AG09309 (cell line): ENCODE data around the gene CACNA1B.

Experiments used
- DNase-seq: peaks from one replicate; pipeline ENCODE4 v3.0.0-alpha.2; 2010; ENCODE audit warnings: low read depth
- H3K4me3 ChIP-seq: 2 replicates; pipeline ENCODE4 v1.5.1; 2011; ENCODE audit warnings: mild to moderate bottlenecking, low read depth, low read length, moderate library complexity; ENCODE audit not compliant: control insufficient read depth
- TF ChIP-seq, protein P1 (sequence below): IDR thresholded peaks from 2 replicates; pipeline ENCODE4 v1.5.1; 2011; ENCODE audit warnings: mild to moderate bottlenecking, low read depth, low read length, inconsistent platforms; ENCODE audit not compliant: insufficient read depth, control insufficient read depth; ENCODE audit errors: missing control alignments

Gene CACNA1B

GRCh38 chr9:138009016-138009802, 131.6 kb downstream of the CACNA1B start:
- no peak for DNase-seq
- TF ChIP-seq, protein P1, sequence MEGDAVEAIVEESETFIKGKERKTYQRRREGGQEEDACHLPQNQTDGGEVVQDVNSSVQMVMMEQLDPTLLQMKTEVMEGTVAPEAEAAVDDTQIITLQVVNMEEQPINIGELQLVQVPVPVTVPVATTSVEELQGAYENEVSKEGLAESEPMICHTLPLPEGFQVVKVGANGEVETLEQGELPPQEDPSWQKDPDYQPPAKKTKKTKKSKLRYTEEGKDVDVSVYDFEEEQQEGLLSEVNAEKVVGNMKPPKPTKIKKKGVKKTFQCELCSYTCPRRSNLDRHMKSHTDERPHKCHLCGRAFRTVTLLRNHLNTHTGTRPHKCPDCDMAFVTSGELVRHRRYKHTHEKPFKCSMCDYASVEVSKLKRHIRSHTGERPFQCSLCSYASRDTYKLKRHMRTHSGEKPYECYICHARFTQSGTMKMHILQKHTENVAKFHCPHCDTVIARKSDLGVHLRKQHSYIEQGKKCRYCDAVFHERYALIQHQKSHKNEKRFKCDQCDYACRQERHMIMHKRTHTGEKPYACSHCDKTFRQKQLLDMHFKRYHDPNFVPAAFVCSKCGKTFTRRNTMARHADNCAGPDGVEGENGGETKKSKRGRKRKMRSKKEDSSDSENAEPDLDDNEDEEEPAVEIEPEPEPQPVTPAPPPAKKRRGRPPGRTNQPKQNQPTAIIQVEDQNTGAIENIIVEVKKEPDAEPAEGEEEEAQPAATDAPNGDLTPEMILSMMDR: no peak
- no peak overlapping the region for H3K4me3 ChIP-seq

GRCh38 chr9:138009803-138010690, 132.5 kb downstream of the CACNA1B start:
- DNase-seq: no peak
- TF ChIP-seq, protein P1: no peak
- H3K4me3 ChIP-seq: no peak overlapping the region

DNA sequence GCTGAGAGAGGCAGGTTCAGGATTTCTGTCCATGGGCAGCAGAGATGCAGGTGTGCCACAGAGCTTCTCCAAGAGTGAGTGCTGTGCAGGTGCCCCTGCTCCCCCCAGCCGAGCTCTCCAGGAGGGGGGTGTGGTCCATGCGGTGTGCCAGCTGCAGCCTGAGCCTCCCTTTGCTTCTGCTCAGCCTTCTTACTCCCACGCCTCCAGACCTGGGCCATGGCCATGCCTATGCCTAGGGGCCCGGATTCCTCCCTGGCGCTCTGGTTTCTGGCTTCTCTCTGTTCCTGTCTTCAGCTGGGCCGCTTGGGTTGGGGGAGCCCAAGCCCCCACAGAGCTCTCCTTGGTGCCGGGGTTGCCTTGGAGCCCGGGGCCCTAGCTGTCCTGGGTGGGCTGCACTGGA, 133.3 kb downstream of the CACNA1B start:
- no peak overlapping the region for H3K4me3 ChIP-seq
- no peak for DNase-seq
- TF ChIP-seq, protein P1: no peak

GRCh38 chr9:138011951-138012500, 134.4 kb downstream of the CACNA1B start:
- H3K4me3 ChIP-seq: no peak overlapping the region
- TF ChIP-seq, protein P1: no peak
- no peak for DNase-seq

DNA sequence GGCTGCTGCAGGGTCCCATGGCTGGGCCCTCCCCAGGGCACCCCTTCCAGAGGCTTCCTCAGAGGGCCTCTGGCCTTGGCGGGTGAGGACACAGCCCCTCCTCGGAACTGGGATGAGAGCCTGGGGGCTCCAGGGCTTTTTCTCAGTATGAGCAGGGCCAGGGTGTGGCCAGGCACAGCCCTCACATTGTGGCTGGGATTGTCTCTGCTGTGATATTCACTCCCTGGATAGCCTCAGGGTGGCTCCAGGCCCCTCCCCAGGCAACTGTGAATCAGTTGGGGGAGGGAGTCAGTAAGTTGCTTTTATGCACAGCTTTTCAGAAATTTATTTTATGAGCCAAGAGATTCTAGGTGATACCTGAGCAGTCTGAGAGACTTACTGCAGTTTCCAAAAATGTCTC, 135.7 kb downstream of the CACNA1B start:
- no peak overlapping the region for H3K4me3 ChIP-seq
- TF ChIP-seq, protein P1: no peak
- DNase-seq: no peak

DNA sequence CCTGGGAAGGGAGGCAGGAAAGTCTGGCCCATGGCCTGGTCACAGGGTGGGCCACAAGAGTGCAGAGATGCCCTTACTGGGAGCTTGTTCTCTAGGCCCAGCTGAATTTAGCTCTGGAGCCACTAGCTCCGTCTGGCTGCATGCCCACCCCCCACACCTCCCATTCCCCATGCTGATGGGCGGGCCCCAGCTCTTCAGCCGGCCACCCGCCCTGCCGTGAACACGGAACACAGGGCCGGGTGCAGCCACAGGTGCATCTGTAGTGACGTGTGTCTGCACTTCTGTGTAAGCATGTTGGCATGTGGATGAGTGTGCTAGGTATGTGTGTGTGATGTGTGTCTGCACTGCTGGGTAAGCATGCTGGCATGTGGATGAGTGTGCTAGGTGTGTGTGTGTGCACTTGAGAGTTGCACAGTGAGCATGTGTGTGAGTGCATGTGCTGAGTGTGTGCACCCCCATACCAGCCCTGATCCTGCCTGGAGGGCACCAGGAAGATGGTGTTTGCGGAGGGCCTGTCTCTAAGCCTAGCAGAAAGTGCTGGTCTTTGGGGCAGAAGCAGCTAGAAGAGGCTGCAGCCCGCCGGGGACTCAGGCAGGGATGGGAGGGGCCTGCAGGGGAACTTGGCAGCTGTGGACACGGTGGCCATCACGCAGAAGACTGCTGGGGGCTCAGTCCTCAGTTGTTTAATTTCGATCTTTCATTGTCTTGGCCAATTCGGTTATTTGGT, 136.4 kb downstream of the CACNA1B start:
- TF ChIP-seq, protein P1: no peak
- DNase-seq: no peak
- no peak overlapping the region for H3K4me3 ChIP-seq
